ENCODE data around the gene IRF2BPL. TPM values are rescaled to one million over a fixed set of nuclear protein-coding genes. Genes with fewer than 3 reads are reported as not detected.

IRF2BPL gene
- total RNA-seq, result 9.9 and 13.5 TPM in 2 replicates

GRCh38 chr14:77028384-77029231, at the start of gene IRF2BPL:
IRF2BPL (minus strand) TSS chr14:77028708; CDS start chr14:77027792, 916 bp downstream.

Other genes starting within 250 kb of the IRF2BPL start
- 7.0 and 8.7 TPM in 2 replicates for gene ANGEL1, start 215.8 kb downstream of the IRF2BPL start, total RNA-seq
- not detected in 2 replicates for gene LRRC74A, start 202.3 kb downstream of the IRF2BPL start, total RNA-seq
- 8.3 and 12.8 TPM in 2 replicates for gene CIPC, start 69.5 kb upstream of the IRF2BPL start, total RNA-seq
- under 0.01 TPM in 1 of 2 replicates, not detected in the other for gene ZDHHC22, start 113.1 kb upstream of the IRF2BPL start, total RNA-seq
- gene TMEM63C, start 153.1 kb upstream of the IRF2BPL start, total RNA-seq, result 0.65 TPM in 1 of 2 replicates, not detected in the other
- not detected in 2 replicates for gene NGB, start 242.5 kb upstream of the IRF2BPL start, total RNA-seq

Data from bladder microvascular endothelial cell (primary cell).